ENCODE measurements around the gene CSNK1G3.

Gene CSNK1G3

DNA sequence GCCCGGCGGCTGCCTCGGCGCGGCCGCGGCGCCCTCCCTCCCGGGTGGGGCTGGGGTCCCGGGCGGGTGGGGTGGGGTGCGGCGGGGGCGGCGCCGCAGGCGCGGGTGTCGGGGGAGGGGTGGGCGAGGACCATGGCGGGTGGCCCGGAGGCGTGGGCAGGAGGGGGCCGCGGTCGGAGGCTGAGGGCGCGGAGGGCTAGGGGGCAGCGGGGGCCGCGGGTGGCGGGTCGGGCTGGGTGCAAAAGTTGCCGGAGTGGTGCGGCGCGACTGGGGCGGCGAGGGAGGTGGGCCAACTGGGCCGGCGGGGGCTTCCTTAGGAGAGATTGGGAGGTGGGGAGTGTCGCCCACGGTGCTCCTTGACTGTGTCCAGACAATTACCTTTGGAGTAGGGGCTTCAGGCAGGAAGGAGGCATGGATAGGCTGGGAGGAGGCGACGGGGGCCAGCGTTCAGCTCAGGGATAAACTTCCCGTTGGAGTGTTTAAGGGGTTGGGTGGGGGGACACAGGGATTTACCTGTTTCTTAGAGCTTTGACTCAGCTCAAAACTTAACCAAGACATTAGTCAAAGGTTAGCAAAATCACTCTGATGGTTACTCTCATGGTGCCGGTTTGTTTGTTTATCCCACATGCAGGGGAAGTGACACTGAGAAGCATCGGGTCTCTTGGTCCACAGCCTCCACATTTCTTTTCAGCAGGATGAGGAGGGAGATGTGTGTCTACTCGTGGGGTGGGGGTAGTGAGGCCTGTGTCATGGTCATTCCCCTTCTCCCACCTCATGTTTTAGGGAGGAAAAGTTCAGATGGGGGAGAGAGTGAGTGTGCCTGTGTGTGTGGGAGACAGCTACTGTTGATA lies 859 bp downstream of the CSNK1G3 start:
- peak; percentile 7 to 11 for DNase-seq (ENCODE audit: low read depth in 1 of 2, low spot score in 1 of 2)

DNA sequence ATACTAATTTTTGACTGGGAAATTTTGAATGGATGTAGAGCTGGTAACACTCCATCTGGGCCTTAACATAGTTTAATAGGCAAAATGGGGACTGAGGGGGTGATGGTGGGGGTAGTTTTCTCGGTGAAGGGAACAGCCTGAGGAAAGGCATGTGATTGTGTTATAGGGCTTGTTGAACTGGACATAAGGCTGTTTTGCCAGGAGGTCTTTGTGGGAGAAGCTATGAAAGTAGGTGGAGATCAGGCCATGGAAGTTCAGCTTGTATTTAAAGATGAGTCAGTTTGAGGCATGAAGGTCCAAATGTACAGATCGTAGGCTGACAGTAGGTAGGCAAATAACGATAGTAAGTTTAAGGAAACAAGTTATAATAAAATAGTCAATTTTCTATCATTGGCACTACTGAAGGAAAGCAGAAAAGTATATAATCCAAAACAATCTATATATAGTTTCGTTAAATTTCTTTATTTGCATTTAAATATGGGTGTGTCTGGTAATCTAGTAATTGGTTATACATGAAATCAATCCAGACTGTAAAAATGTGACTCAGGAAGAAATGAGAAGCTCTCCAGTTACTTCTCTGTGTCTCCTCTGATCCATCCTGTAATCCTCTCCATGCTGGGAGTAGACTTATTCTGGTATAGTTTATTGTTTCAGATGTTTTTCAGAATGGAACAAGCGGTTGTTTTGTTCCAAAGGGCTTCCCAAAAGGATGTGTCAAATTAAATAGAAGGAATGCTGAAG lies 2.8 kb downstream of the CSNK1G3 start:
- DNase-seq (ENCODE audit: low read depth in 1 of 2, low spot score in 1 of 2) = no peak

- DNase-seq (ENCODE audit: low read depth in 1 of 2, low spot score in 1 of 2) = no peak
Measured at GRCh38 chr5:123515904-123516303, 3.9 kb downstream of the CSNK1G3 start.

GRCh38 chr5:123517476-123517875 lies 5.5 kb downstream of the CSNK1G3 start:
- no peak for DNase-seq (ENCODE audit: low read depth in 1 of 2, low spot score in 1 of 2)

DNA sequence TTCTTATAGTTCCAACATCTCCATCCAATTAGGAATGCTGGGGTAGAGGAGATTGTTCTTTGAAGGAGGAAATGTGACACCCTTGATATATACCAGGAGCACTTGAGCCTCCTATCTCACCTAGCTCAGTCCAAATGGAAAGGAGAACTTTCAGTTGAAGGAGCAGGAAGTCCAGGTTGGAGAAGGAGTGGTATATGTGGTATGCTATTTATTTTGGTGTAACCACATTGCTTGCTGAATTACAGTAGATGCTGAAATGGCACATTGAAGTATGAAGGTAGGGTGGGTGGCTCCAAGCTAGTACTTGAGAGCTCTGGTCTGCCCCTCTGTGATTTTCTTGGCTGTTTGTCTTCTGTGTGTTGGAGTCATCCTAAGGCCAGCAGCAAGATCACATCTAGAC lies 6.1 kb downstream of the CSNK1G3 start:
- no peak for DNase-seq (ENCODE audit: low read depth in 1 of 2, low spot score in 1 of 2)

DNA sequence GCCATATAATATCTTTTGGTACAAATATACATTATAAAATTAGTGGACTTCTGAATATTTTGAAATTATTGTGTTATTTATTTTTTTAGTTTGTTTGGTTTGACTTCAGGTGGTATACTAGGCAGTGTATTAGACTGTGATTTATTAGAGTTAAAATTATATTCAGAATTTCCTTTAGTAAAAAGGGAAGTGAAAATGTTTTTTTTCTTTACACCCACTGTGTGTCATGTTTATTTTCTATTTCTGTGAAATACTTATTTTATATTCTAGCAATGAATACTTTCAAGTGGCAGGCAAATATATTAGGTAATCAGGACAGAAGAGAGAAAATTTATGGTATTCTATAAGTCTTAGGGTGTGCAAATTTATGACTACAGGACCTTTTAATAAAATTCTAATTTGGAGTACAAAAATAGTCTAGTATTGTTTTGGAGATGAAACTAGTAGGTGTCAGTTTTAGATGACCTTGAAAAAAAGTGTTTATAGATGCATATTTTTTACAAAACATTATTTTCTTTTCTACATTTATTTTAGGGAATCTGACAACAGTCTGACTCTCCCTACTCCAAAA lies 8.8 kb downstream of the CSNK1G3 start:
- DNase-seq (ENCODE audit: low read depth in 1 of 2, low spot score in 1 of 2) = no peak

DNA sequence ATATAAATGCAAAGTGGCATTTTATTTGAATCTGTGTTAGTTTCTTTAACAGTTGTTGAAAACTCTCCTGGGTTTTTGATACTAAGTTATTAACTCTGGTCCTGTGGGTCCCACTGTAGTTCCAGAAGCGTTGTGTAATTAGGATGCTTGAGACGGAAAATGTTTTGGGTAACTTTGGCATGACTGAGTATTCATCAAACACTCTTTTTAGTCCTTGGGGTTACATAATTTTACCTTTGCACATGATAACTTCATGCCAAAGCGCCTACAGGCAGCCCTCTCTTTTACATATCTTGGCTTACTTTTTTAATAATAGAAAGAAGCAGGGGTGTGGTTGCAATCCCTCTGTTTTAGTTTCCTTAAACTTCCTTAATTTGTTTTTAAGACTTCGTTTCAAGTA lies 12.2 kb downstream of the CSNK1G3 start:
- DNase-seq (ENCODE audit: low read depth in 1 of 2, low spot score in 1 of 2) = no peak

GRCh38 chr5:123527190-123527589 lies 15.2 kb downstream of the CSNK1G3 start:
- no peak for DNase-seq (ENCODE audit: low read depth in 1 of 2, low spot score in 1 of 2)

DNA sequence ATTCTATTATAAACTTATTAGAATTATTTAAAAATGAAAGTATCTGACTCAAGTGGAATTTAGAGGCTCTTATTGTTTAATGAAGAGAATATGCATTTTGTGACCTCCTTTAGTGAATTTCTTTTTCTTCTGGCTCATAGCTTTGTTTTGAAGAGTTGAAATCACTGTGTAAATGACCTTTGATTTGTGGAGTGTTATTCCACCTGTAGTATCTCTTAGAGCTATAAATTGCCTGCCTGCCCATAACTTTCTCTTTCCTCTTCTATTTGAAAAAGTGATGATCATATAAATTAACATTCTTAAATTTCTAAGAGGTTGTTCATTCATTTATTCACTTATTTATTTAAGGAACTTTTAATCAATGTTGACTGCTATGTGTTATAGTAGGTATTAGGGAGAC lies 16.1 kb downstream of the CSNK1G3 start:
- DNase-seq (ENCODE audit: low read depth in 1 of 2, low spot score in 1 of 2) = no peak

DNA sequence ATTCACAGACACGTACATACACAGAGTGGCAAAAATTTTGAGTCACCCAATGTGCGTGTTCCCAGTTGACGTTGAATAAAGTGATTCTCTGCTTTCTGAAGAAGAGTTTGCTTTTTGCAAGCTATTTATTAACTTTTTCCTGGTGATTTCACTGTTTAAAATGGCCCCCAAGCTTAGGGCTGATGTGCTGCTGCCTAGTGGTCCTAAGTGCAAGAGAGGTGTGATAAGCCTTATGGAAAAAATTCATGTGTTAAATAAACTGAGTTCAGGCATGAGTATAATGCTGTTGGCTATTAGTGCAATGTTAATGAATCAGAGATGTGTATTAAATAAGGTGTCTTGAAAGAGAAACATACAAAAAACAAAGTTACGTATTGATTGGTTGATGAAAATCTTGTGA lies 16.9 kb downstream of the CSNK1G3 start:
- no peak for DNase-seq (ENCODE audit: low read depth in 1 of 2, low spot score in 1 of 2)

GRCh38 chr5:123530728-123531127 lies 18.8 kb downstream of the CSNK1G3 start:
- DNase-seq (ENCODE audit: low read depth in 1 of 2, low spot score in 1 of 2) = no peak

DNA sequence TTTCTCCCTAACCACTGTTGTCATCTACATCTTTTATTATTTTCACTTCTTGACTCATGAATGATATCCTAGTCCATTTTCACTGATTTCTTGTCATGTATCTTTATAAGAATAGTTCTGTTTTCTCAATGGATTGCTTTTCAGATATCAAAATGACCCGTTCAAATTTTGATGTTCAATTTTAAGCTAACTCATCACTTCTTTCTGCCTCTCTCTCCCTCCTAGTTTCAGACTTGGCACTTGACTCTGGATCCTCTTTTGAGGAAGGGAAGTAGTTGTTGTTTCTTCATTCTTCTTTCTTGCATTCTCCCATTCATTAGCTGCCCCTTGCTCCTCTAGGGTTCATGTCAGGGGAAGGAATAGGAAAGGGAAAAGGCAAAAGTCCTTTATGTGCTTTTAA lies 23.7 kb downstream of the CSNK1G3 start:
- DNase-seq (ENCODE audit: low read depth in 1 of 2, low spot score in 1 of 2) = no peak

GRCh38 chr5:123537256-123537655 lies 25.3 kb downstream of the CSNK1G3 start:
- no peak for DNase-seq (ENCODE audit: low read depth in 1 of 2, low spot score in 1 of 2)

DNA sequence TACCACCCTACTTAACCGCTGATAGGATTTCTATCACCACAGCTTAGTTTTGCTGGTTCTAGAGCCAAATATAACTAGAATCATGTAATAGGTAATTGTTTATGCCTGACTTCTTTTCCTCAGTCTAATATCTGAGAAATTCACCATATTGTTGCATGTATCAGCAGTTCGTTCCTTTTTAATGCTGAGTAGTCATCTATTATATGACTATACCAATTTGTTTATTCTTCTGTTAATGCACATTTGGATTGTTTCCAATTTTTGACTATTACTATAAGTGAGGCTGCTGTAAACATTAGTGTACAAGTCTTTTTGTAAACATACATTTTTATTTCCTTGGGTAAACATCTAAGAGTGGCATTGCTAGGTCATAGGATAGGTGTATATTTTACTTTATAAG lies 25.9 kb downstream of the CSNK1G3 start:
- no peak for DNase-seq (ENCODE audit: low read depth in 1 of 2, low spot score in 1 of 2)

DNA sequence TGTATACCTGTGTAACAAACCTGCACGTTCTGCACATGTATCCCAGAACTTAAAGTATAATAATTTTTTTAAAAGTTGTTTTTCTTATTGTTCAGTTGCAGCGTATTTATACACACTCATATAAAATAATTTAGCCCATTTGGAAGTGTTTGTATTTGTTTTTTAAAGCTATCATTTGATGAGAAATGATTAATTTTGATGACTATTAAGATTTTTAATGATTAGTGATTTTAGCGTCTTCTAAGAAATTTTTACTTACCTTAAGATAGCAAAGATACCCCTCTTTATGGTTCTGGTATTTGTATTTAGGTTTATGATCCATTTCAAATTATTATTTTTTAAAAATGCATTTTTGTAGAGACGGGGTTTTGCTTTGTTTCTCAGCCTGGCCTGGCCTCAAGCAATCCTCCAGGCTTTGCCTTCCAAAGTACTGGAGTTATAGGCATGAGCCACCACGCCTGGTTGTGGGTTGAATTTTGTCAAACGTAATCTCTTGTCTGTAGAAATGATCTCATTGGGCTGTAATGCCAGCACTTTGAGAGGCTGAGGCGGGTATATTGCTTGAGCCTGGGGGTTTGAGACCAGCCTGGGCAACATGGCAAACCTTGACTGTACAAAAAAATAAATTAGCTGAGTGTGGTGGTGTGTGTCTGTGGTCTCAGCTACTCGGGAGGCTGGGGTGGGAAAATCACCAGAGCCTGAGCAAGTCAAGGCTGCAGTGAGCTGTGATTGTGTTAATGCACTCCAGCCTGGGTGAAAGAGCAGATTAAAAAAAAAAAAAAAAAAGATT lies 26.9 kb downstream of the CSNK1G3 start:
- no peak for DNase-seq (ENCODE audit: low read depth in 1 of 2, low spot score in 1 of 2)

DNA sequence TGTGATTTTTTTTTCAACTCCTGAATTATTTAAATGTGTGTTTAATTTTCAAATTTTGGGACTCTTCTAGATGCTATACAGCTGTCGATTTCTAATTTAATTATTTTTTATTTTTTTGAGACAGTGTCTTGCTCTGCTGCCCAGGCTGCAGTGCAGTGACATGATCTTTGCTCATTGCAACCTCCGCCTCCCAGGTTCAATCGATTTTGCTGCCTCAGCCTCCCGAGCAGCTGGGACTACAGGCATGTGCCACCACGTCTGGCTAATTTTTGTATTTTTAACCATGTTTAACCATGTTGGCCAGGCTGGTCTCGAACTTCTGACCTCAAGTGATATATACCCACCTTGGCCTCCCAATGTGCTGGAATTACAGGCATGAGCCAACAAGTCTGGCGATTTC lies 28.6 kb downstream of the CSNK1G3 start:
- DNase-seq (ENCODE audit: low read depth in 1 of 2, low spot score in 1 of 2) = no peak

- DNase-seq (ENCODE audit: low read depth in 1 of 2, low spot score in 1 of 2) = no peak
Measured at GRCh38 chr5:123543438-123543837, 31.5 kb downstream of the CSNK1G3 start.

- DNase-seq (ENCODE audit: low read depth in 1 of 2, low spot score in 1 of 2) = no peak
Measured at GRCh38 chr5:123545506-123545905, 33.5 kb downstream of the CSNK1G3 start.

DNA sequence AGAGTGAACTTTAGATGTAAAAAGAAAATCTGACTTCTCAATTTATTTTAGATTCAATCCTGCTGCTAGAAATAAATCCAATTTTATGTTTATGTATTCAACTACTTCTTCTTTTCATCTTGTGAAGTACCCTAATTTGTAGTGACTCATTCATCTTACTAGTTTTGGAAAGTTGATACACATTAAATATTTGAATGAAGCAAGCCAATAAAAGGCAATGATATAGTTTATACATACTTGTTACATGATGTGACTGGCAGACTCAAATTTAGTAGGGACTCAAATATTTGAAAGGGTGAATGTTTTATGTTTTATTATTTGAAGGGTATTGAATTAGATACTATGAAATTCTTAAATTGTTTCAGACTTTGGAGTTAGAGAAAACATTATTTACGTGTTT lies 34.7 kb downstream of the CSNK1G3 start:
- no peak for DNase-seq (ENCODE audit: low read depth in 1 of 2, low spot score in 1 of 2)

- peak in 1 of 2 donors; percentile 17 for DNase-seq (ENCODE audit: low read depth in 1 of 2, low spot score in 1 of 2)
Measured at GRCh38 chr5:123549256-123549904, 37.4 kb downstream of the CSNK1G3 start.

DNA sequence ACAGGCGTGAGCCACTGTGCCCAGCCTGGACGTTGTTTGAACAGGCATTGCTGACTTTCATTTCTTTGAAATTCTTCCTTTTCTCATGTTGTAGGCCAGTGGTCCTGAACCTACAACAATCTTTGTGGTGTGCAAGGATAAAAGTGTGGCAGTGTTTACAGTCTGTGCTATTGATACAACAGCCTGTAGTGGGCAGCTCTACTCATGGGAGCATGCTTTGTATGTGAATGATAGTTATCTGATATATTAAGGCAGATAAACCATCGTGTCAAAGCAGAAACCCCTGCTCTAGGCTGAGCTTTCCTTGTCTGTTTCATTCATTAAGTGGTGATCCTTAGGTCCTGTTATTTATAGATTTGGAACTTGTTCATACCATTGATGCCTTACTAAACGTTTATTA lies 42.6 kb downstream of the CSNK1G3 start:
- no peak for DNase-seq (ENCODE audit: low read depth in 1 of 2, low spot score in 1 of 2)

Data from activated CD4-positive, alpha-beta T cell treated with anti-CD3 and anti-CD28 coated beads, Interleukin-2, amount 50 U/mL, for 24 hours (primary cell).